Muscle layer of duodenum (tissue), 2 donors: Measurements from ENCODE around the gene SSBP3.
"Not testable (repeated sequence)": the region's sequence is repeated elsewhere in the genome, so short reads cannot be mapped to it uniquely, and the experiment has no call there.

Source experiments
- H3K27ac ChIP-seq: one replicate; pipeline ENCODE4 v1.7.0; 2013; ENCODE audit warnings: mild to moderate bottlenecking, low read length
- H3K27me3 ChIP-seq: one replicate; pipeline ENCODE4 v1.7.0; 2013; ENCODE audit warnings: low read depth, mild to moderate bottlenecking, control low read depth, low read length
- H3K36me3 ChIP-seq, 2 donors: one replicate each; pipeline ENCODE4 v1.7.0; 2013; ENCODE audit warnings: low read length in 2 of 2, control low read depth in 1 of 2, mild to moderate bottlenecking in 1 of 2; ENCODE audit not compliant: insufficient read depth in 2 of 2, control insufficient read depth in 1 of 2
- H3K4me1 ChIP-seq, 2 donors: one replicate each; pipeline ENCODE4 v1.7.0; 2013; ENCODE audit warnings: low read length in 2 of 2, mild to moderate bottlenecking in 2 of 2, control low read depth in 1 of 2, moderate library complexity in 1 of 2; ENCODE audit not compliant: insufficient read depth in 2 of 2, control insufficient read depth in 1 of 2
- H3K4me3 ChIP-seq, 2 donors: one replicate each; pipeline ENCODE4 v1.7.0; 2013; ENCODE audit warnings: low read length in 2 of 2, low read depth in 1 of 2, mild to moderate bottlenecking in 1 of 2
- H3K9me3 ChIP-seq, 2 donors: one replicate each; pipeline ENCODE4 v1.7.0; 2013; ENCODE audit warnings: low read length in 2 of 2, control low read depth in 1 of 2, mild to moderate bottlenecking in 1 of 2; ENCODE audit not compliant: control insufficient read depth in 1 of 2
- donor health status: healthy.

The SSBP3 gene

DNA sequence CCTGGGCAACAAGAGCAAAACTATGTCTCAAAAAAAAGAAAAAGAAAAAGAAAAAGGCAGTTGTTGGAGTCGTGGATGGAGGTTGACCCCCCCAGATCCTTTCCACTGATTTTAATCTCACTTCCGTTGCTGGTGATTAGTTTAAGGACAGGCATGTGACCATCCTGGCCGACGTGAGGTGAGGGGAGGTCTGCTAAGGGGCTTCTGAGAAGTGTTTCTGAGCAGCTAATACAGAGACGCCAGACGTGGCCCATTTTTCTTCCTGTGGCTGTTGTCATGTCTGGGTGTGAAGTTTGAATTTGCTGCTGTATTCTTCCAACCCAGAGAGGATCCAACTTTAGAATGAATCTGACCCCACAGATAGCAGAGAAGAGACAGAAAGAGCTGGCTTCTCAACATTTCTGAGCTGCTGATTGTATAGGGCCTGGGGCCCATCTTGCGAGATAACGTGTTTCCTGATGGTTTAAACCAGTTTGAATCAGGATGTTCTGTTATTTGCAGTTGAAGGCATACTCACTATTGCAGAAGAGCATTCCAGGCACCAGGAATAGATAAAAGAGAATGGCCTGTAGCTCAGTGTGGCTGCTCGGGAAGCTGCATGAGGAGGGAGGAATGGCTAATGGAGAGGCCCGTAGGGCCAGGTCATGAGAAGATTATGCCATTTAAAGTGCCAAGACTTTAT lies 22.8 kb upstream of the SSBP3 start:
- Histone ChIP-seq H3K27ac (no peak overlapping the region), H3K27me3 (no peaks in the 10 kb centered on the region), H3K4me3 (no peak overlapping the region), H3K9me3 (no peaks in the 10 kb centered on the region), H3K4me1 (no peaks in the 10 kb centered on the region), H3K36me3 (no peaks in the 10 kb centered on the region)

DNA sequence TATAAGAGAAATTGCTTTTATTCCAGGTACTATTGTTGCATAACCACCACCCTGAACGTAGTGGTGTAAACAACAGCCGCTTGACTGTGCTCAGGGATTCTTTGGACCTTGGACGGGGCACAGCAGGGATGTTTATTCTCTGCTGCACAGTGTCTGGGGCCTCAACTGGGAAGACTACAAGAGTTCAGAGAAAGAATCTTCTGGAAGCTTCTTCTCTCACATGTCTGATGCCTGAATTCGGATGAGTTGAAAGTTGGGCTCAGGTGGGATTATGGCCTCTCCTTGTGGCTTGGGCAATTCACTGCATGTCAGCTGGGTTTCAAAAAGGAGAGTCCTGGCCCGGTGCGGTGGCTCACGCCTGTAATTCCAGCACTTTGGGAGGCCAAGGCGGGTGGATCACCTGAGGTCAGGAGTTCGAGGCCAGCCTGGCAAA lies 19.0 kb upstream of the SSBP3 start:
- no peaks in the 10 kb centered on the region for H3K36me3 ChIP-seq
- H3K4me3 ChIP-seq, result no peak overlapping the region
- no peaks in the 10 kb centered on the region for H3K4me1 ChIP-seq
- no peak overlapping the region for H3K27ac ChIP-seq
- no peaks in the 10 kb centered on the region for H3K9me3 ChIP-seq
- H3K27me3 ChIP-seq, result no peaks in the 10 kb centered on the region

DNA sequence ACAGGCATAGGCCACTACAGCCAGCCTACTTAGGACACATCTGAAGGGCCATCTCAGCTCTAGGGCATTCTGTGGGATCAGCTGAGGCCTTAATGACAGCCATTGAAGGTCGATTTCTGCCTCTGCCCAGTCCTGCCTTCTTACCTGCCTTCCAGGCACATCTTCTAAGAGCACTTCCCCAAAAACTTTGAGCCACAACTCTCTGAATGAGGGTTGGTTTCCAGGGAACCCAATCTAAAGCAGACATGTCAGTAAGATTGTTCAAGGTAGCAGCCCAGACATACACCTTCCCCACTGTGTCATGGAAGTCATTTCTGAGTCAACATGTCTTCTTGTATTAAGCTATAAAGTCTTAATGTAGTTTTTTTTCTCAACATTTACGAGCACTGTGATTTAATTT lies 18.2 kb upstream of the SSBP3 start:
- no peaks in the 10 kb centered on the region for H3K9me3 ChIP-seq
- H3K27ac ChIP-seq, result no peak overlapping the region
- H3K36me3 ChIP-seq, result no peaks in the 10 kb centered on the region
- no peaks in the 10 kb centered on the region for H3K27me3 ChIP-seq
- H3K4me1 ChIP-seq, result no peaks in the 10 kb centered on the region
- H3K4me3 ChIP-seq, result no peak overlapping the region

DNA sequence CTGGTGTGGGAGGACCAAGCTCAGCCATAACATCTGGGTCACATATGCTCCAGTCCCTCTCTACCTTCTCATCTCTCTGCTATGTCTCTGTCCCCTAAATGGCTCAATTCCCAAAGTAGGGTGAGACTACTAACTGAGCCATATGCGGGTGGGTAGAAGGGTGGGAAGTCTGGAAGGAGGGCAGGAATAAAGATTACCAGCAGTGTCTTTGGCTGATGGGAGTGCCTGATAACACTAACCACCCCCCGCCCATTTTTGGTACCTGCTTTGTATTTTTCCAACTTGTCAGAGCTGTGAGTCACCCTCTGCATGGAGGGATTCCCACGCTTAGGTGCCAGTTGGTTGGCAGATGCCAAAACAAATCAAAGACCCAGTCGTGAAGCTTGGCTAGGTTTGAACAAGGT lies 14.9 kb upstream of the SSBP3 start:
- H3K27me3 ChIP-seq, result no peaks in the 10 kb centered on the region
- no peaks in the 10 kb centered on the region for H3K9me3 ChIP-seq
- H3K4me3 ChIP-seq, result no peak overlapping the region
- no peaks in the 10 kb centered on the region for H3K4me1 ChIP-seq
- no peak overlapping the region for H3K27ac ChIP-seq
- no peaks in the 10 kb centered on the region for H3K36me3 ChIP-seq

DNA sequence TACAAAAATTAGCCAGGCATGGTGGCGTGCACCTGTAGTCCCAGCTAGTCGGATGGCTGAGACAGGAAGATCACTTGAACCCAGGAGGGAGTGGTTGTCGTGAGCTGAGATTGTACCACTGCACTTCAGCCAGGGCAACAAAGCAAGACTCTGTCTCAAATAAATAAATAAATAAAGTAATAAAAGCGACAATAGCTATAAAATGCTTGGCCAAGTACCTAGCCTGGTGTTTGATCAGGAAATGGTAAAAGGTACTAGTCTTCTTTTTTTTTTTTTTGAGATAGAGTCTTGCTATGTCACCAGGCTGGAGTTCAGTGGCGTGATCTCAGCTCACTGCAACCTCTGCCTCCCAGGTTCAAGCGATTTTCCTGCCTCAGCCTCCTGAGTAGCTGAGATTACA lies 12.4 kb upstream of the SSBP3 start:
- H3K27me3 ChIP-seq, H3K4me1 ChIP-seq, H3K9me3 ChIP-seq, H3K36me3 ChIP-seq, H3K27ac ChIP-seq, H3K4me3 ChIP-seq: not testable (repeated sequence)

DNA sequence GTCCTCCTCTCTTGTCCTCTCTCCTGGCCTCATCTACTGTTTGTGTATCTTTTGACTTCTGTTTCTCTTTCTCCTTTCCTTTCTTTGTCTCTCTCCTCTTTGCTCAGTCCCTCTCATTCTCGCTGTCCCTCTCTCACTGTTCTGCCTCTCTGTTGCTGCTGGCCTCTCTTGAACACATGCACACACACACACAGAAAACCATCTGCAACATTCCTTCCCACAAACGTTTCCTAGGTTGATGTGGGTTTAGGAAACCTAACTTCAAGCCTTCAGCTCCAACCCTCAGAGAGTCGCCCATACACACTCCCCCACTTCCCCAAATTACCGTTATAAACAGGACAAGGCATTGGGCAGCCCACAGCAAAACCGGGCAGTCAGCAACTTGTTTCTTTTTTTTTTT lies 10.9 kb upstream of the SSBP3 start:
- H3K4me3 ChIP-seq, result no peak overlapping the region
- no peaks in the 10 kb centered on the region for H3K27me3 ChIP-seq
- H3K9me3 ChIP-seq, result no peaks in the 10 kb centered on the region
- H3K4me1 ChIP-seq, result no peaks in the 10 kb centered on the region
- no peaks in the 10 kb centered on the region for H3K36me3 ChIP-seq
- no peak overlapping the region for H3K27ac ChIP-seq

DNA sequence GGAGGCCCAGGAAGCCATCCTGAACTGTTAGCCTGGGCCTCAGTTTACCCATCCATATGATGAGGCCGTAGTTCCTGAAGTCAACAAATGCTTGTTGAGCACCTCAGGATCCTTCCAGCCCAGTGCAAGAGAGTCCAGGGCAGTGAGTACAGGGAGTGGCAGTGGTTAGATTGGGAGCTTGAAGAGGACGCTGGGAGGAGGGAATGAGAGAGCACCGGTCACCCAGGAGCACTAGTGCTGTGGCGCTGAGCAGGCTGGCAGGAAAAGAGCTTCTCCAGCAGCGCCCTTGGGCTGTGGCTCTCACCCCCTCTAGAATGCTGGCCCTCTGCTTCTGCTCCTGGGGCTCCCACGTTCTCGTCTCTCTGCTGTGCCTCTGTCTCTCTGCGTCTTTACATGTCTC lies 10.2 kb upstream of the SSBP3 start:
- Histone ChIP-seq H3K27me3 (no peaks in the 10 kb centered on the region), H3K36me3 (no peaks in the 10 kb centered on the region), H3K27ac (no peak overlapping the region), H3K4me1 (no peaks in the 10 kb centered on the region), H3K4me3 (no peak overlapping the region), H3K9me3 (no peaks in the 10 kb centered on the region)

DNA sequence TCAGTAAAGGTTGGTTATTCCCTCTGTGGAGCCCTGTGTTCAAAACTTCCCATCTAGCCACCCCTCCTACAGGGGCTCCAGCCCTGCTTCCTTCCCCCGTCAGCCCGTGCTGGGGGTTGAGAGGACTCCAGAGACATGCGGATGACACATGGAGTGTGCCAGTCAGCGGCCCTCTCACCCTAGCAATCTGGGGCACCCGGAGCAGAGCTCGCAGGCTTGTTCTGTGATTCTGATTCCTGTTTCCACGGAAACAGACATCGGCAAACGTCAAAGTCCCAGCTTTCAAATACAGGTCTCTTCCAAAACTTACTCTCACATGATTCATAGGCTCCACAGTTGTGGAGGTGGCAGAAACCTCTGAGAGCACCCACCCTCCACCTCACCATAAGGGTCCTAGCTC lies 9.8 kb upstream of the SSBP3 start:
- no peaks in the 10 kb centered on the region for H3K36me3 ChIP-seq
- no peaks in the 10 kb centered on the region for H3K9me3 ChIP-seq
- H3K27me3 ChIP-seq, result no peaks in the 10 kb centered on the region
- no peak overlapping the region for H3K4me3 ChIP-seq
- H3K4me1 ChIP-seq, result no peaks in the 10 kb centered on the region
- no peak overlapping the region for H3K27ac ChIP-seq

DNA sequence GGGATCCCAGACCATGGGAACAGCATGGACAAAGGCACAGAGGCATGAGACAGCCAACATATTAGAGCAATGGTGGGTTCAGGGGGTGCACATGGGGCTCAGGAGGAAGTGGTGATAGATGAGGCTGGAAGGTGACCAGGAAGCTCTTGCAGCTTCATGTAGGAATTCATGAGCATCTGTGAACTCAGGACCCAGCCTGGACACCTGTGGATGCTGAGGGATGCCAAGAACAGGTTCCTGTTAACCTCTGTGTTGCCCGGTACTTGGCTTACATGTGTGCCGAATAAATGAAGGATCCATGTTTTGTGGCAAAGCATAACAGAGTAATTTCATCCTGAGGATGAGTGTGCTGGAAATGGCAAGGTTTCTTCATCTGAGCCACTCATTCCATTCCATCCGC lies 9.3 kb upstream of the SSBP3 start:
- no peaks in the 10 kb centered on the region for H3K9me3 ChIP-seq
- no peak overlapping the region for H3K27ac ChIP-seq
- H3K27me3 ChIP-seq, result no peaks in the 10 kb centered on the region
- no peaks in the 10 kb centered on the region for H3K4me1 ChIP-seq
- H3K4me3 ChIP-seq, result no peak overlapping the region
- H3K36me3 ChIP-seq, result no peaks in the 10 kb centered on the region

DNA sequence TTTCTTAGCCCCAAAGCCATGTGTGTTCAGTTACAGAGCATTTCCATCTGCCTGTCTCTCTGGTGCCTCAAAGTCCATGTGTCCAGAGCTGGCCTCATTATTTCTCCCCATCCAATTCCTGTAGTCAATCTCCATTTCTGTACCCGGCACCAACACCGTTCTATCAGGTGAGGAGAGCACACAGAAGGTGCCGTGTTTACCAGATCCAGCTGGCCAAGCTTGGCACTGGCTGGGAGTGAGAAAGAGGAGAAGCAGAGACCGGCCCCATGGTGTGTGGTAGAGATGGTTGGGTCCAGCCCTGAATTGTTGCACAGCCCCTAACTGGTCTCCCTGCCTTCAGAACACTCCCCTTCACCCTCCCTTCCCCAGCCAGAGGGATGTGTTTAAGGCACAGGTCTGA lies 7.5 kb upstream of the SSBP3 start:
- Histone ChIP-seq H3K27me3 (no peaks in the 10 kb centered on the region), H3K36me3 (no peaks in the 10 kb centered on the region), H3K27ac (no peak overlapping the region), H3K4me1 (peaks cover 6 to 12% of the 10 kb centered on the region in 2 donors), H3K4me3 (no peak overlapping the region), H3K9me3 (no peaks in the 10 kb centered on the region)

DNA sequence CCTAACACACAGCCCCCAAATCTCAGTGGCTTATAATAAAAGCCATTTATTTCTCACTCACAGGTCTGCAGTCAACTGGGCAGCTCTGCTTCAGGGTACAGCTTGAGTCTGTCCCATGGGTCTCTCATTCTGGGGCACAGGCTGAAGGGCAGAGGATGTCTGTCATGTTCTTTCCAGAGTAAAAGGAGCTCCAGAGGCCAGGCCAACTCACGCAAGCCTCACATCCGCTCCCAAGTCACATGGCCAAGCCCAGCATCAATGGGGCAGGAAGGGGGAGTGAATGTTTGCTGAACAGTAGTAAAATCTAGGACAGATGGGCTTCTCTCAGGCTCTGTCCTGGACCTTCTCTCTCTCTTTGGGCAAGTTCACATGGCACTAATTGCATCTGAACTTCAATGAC lies 7.1 kb upstream of the SSBP3 start:
- Histone ChIP-seq H3K4me3 (no peak overlapping the region), H3K27me3 (no peaks in the 10 kb centered on the region), H3K27ac (peak overlapping the region; percentile 16), H3K9me3 (no peaks in the 10 kb centered on the region), H3K4me1 (peaks cover 10 to 16% of the 10 kb centered on the region in 2 donors), H3K36me3 (no peaks in the 10 kb centered on the region)

DNA sequence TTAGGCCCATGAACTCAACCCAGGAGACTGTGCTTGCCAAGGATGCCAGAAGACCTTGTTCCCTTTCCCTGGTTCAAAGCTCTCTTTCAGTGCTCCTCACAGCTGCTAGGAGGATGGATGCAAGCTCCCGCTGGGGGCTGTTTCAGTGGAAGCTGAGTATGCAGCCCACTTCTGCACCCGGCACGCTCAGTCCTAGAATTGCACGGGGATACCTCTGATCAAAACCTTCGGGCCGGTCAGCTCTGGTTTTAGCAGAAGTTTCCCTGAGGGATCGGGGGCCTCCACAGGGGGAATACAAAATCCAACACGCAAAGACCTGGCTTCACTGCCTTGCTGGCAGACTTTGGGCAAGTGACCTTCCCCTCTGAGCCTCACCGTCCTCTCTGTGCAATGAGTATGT lies 4.2 kb upstream of the SSBP3 start:
- H3K27me3 ChIP-seq, result no peaks in the 10 kb centered on the region
- no peak overlapping the region for H3K4me3 ChIP-seq
- no peaks in the 10 kb centered on the region for H3K9me3 ChIP-seq
- no peak overlapping the region for H3K27ac ChIP-seq
- H3K36me3 ChIP-seq, result peaks cover 0 to 7% of the 10 kb centered on the region in 2 donors
- peaks cover 16 to 22% of the 10 kb centered on the region in 2 donors for H3K4me1 ChIP-seq
